ENCODE results near the gene MYOG.

The MYOG gene

DNA sequence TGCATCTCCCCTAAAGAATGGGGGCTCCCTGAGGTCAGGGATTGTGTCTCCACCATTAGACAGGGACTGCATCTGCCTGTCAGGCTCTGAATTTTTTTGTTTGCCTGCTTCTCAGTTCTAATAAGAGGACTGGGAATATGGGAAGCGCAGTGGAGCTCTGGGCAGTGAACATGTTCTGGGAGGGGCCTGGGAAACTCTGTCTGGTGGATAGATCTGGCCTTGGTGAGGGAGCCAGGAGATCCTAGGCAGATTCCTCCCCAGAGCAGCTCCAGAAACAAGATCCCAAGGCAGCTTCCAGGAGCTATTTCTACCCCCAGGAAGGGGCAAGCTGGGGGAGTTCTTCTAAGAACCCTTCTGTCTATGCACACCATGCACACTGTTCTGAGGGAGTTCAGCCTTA lies 12.6 kb upstream of the MYOG start:
- H3K4me3 ChIP-seq (replicated peaks; ENCODE audit: low read depth, low read length): no peak overlapping the region
- TF ChIP-seq, protein P1, sequence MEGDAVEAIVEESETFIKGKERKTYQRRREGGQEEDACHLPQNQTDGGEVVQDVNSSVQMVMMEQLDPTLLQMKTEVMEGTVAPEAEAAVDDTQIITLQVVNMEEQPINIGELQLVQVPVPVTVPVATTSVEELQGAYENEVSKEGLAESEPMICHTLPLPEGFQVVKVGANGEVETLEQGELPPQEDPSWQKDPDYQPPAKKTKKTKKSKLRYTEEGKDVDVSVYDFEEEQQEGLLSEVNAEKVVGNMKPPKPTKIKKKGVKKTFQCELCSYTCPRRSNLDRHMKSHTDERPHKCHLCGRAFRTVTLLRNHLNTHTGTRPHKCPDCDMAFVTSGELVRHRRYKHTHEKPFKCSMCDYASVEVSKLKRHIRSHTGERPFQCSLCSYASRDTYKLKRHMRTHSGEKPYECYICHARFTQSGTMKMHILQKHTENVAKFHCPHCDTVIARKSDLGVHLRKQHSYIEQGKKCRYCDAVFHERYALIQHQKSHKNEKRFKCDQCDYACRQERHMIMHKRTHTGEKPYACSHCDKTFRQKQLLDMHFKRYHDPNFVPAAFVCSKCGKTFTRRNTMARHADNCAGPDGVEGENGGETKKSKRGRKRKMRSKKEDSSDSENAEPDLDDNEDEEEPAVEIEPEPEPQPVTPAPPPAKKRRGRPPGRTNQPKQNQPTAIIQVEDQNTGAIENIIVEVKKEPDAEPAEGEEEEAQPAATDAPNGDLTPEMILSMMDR (IDR thresholded peaks at IDR 0.05; ENCODE audit: low read depth, low read length, missing control alignments): no peak
- DNase-seq (ENCODE audit: extremely low read depth, low read depth): no peak

DNA sequence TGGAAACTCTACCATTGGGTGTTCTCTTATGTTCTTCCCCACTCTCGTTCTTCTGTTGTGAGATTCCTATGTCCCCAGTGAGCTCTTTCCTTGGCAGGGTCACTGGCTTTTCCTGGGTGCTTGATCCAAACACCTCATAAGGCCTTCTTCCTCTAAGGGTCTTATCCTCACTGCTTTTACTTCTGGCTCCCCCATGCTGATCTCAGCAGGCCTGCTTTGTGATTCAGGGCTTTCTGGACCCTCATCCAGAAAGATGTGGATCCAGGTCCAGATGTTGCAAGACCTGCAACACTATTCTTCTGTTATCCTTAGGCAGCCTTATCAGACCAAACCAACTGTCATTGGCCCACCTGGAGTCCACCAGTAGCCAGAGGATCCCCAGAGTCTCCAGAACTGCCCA lies 11.2 kb upstream of the MYOG start:
- TF ChIP-seq, protein P1 (IDR thresholded peaks at IDR 0.05; ENCODE audit: low read depth, low read length, missing control alignments): no peak
- no peak for DNase-seq (ENCODE audit: extremely low read depth, low read depth)
- no peak overlapping the region for H3K4me3 ChIP-seq (replicated peaks; ENCODE audit: low read depth, low read length)

DNA sequence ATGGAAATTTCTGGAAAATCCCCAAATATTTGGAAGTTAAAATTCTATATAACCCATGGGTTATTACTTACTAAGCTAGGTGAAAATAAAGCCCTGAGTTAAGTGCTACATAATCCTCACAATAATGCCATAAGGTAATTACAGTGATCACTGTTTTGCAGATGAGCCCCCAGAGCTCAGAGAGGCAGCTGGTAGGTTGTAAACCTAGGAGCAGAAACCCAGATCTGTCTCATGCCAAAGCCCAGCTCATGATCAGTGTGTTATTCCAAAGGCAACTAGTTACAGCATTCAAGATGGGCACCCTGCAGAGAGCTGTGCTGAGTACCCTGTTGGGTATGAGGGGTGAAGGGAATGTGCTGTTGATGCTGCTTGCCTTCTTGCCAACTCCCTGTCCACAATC lies 10.8 kb upstream of the MYOG start:
- TF ChIP-seq, protein P1 (IDR thresholded peaks at IDR 0.05; ENCODE audit: low read depth, low read length, missing control alignments): no peak
- DNase-seq (ENCODE audit: extremely low read depth, low read depth): no peak
- H3K4me3 ChIP-seq (replicated peaks; ENCODE audit: low read depth, low read length): no peak overlapping the region

DNA sequence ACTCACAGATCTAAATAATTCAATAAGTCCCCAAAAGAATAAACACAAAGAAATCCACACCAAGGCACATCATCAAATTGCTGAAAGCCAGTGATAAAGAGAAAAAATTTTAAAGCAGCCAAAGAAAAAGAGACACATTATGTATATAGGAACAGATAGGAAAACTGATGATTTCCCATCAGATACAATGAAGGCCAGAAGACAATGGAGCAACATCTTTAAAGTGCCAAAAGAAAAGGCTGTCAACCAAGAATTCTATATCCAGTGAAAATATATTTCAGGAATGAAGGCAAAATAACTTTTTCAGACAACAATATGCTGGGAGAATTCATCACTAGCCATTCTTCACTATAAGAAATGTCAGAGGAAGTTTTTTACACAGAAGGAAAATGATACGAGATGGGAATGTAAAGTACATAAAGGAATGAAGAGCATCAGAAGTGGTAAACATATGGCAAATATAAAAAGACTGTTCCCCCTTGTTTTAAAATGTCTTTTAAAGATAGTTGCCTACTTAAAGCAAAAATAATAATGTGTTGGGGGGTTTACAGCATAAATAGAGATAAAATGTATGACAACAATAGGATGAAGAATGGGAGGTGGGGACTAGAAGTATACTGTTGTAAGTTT lies 9.4 kb upstream of the MYOG start:
- no peak for DNase-seq (ENCODE audit: extremely low read depth, low read depth)
- TF ChIP-seq, protein P1 (IDR thresholded peaks at IDR 0.05; ENCODE audit: low read depth, low read length, missing control alignments): no peak
- no peak overlapping the region for H3K4me3 ChIP-seq (replicated peaks; ENCODE audit: low read depth, low read length)

DNA sequence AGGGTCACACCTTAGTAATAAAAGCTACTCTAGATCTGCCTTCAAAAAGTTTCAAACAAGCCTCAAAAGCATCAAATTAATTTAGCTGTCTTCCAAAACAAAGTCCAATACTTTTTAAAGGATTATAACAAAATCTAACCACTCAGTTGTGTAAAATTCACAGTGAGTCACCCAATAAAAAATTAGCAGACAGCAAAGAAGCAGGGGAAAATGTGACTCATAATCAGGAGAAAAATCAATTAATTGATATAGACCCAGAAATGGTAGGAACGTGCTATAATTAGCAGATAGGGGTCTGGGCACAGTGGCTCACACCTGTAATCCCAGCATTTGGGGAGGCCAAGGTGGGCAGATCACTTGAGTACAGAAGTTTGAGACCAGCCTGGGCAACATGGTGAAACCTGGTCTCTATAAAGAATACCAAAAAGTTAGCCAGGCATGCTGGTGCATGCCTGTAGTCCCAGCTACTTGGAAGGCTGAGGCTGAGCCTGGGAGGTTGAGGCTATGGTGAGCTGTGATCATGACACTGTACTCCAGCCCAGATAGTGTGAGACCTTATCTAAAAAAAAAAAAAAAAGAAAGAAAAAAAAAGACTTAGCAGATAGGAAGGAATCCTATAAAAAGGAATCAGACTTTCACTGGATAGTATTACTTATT lies 8.1 kb upstream of the MYOG start:
- DNase-seq (ENCODE audit: extremely low read depth, low read depth): no peak
- no peak overlapping the region for H3K4me3 ChIP-seq (replicated peaks; ENCODE audit: low read depth, low read length)
- TF ChIP-seq, protein P1 (IDR thresholded peaks at IDR 0.05; ENCODE audit: low read depth, low read length, missing control alignments): no peak

DNA sequence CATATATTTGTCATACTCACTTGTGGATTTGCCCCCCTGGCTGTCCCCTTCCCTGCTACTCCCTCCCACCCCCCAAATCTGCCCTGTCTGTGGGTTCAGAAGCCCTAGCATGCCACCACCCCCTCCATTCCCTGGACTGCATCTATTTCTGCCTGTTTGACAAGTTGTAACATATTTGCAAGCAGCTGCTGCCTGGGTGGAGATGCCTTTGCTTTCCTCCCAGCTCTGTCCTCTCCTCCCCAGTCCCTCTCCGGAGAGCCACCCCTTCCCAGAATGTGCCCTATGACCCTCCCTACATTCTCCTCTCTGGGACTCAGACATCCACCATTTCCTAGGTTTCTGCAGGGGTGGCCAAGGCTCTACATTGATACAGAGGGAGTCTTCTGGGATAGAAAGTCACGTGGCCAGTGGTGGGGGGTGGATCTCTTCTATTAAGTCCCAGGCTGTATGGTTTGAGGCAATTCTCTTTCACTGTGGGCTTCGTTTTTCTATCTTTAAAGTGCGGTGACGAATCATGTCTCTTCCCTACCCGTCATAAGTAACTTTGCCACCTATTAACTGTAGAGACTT lies 6.0 kb upstream of the MYOG start:
- no peak overlapping the region for H3K4me3 ChIP-seq (replicated peaks; ENCODE audit: low read depth, low read length)
- TF ChIP-seq, protein P1 (IDR thresholded peaks at IDR 0.05; ENCODE audit: low read depth, low read length, missing control alignments): no peak

More for the DNA sequence above, 6.0 kb upstream of the MYOG start:
- no peak for DNase-seq (ENCODE audit: extremely low read depth, low read depth)

Data from HFF-Myc (cell line).